ENCODE results near the gene CHST6. TPM values are rescaled to one million over a fixed set of nuclear protein-coding genes. Genes with fewer than 3 reads are reported as not detected.
"Not testable (repeated sequence)": the region's sequence is repeated elsewhere in the genome, so short reads cannot be mapped to it uniquely, and the experiment has no call there.

Gene CHST6
- polyA plus RNA-seq, 4 donors = 1.0 to 10.1 (median 5.0) TPM

DNA sequence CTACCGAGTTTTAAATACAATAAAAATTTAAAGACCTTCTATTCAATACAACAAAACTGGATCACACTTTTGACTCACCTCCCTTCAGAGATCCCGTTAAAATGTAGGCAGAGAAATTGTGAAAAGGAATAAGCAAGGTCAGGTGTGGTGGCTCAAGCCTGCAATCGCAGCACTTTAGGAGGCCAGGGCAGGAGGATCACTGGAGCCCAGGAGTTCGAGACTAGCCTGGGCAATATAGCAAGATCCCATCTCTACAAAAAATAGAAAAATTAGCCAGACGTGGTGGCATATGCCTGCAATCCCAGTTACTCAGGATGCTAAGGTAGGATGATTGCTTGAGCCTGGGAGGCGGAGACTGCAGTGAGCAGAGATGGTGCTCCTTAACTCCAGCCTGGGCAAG lies 23.9 kb upstream of the CHST6 start:
- H3K9me3 ChIP-seq (ENCODE audit: control insufficient read depth in 2 of 2, insufficient read depth in 1 of 2, low read depth in 1 of 2, low read length in 1 of 2) = no peaks in the 10 kb centered on the region
- FAIRE-seq (no peak), DNase-seq (no peak)
- H3K4me3 ChIP-seq (ENCODE audit: low read depth in 1 of 3, low read length in 3 of 3) = no peak overlapping the region
- H3K36me3 ChIP-seq (ENCODE audit: control insufficient read depth in 3 of 3, insufficient read depth in 2 of 3, low read depth in 1 of 3, low read length in 3 of 3) = peaks cover 0 to 4% (median 0%) of the 10 kb centered on the region in 3 donors
- no peaks in the 10 kb centered on the region for H3K27me3 ChIP-seq (ENCODE audit: control insufficient read depth in 3 of 3, insufficient read depth in 3 of 3, low read length in 3 of 3)
- WGBS, 3 donors = 88 to 93% (median 91%) methylated on average over 6 of the region's 6 CpGs
- no peaks in the 10 kb centered on the region for H3K4me1 ChIP-seq (ENCODE audit: control insufficient read depth in 3 of 3, insufficient read depth in 2 of 3, low read depth in 1 of 3, low read length in 2 of 3)
- H3K27ac ChIP-seq (ENCODE audit: low read depth in 1 of 3, low read length in 2 of 3) = no peak overlapping the region

DNA sequence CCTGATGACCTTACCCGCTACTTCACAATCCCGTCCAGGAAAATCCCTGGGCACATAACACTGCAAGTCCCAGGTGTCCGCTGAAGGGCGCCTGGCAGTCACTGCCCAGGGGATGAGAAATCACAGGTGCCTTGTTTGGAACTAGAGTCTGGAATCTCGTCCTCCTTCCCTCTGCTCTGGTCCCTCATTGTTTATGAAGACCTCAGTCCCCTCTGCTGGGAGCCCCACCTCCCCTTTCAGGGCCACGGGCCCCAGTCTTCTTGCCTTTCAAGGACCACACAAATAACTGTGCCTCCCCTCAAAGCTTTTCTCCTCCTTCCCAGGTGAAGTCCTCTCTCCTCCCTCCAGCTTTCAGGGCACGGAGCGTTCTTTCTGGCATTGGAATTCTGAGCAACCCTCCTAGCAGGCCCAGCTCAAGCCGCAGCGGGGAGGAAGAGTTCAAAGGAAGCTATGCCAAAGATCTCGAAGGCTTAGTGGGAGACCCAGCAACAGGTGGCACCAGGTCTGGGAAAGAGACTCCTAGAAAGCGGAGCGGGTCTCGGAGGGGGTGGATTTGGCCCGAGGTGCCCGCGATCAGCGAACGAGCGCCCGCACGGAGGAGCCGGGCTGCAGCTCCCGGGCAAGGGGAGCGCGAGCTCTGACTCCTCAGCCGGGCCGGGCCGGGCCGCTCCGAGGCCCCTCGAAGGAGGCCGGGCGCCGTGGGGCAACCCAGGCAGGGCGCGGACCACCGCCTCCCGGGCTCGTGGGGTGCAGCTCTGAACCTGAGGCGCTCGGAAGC lies 21.1 kb upstream of the CHST6 start:
- not testable (repeated sequence) for H3K36me3 ChIP-seq (ENCODE audit: control insufficient read depth in 3 of 3, insufficient read depth in 2 of 3, low read depth in 1 of 3, low read length in 3 of 3); H3K9me3 ChIP-seq (ENCODE audit: control insufficient read depth in 2 of 2, insufficient read depth in 1 of 2, low read depth in 1 of 2, low read length in 1 of 2); FAIRE-seq; H3K4me1 ChIP-seq (ENCODE audit: control insufficient read depth in 3 of 3, insufficient read depth in 2 of 3, low read depth in 1 of 3, low read length in 2 of 3); H3K27me3 ChIP-seq (ENCODE audit: control insufficient read depth in 3 of 3, insufficient read depth in 3 of 3, low read length in 3 of 3)
- peak in 1 of 2 donors; percentile 71 for DNase-seq
- Histone ChIP-seq H3K27ac (ENCODE audit: low read depth in 1 of 3, low read length in 2 of 3) (peak overlapping the region; percentile 70 to 94 (median 91)), H3K4me3 (ENCODE audit: low read depth in 1 of 3, low read length in 3 of 3) (peak overlapping the region; percentile 64 to 95 (median 86))
- 7 to 11% (median 10%) methylated on average over 32 to 42 of the region's 42 CpGs for WGBS, 3 donors

DNA sequence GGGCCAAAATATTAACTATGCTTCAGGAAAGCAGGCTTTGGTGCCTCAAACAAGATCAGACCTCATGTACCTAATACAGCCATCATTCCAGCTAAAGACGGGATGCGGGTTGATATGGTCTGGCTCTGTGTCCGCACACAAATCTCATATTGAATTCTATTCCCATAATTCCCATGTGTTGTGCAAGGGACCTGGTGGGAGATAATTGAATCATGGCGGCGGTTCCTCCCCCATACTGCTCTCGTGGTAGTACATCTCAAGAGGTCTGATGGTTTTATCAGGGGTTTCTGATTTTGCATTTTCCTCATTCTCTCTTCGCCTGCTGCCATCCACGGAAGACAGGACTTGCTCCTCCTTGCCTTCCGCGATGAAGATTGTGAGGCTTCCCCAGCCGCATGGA lies 19.1 kb upstream of the CHST6 start:
- Histone ChIP-seq H3K4me1 (ENCODE audit: control insufficient read depth in 3 of 3, insufficient read depth in 2 of 3, low read depth in 1 of 3, low read length in 2 of 3) (no peaks in the 10 kb centered on the region), H3K4me3 (ENCODE audit: low read depth in 1 of 3, low read length in 3 of 3) (no peak overlapping the region), H3K27ac (ENCODE audit: low read depth in 1 of 3, low read length in 2 of 3) (no peak overlapping the region), H3K27me3 (ENCODE audit: control insufficient read depth in 3 of 3, insufficient read depth in 3 of 3, low read length in 3 of 3) (no peaks in the 10 kb centered on the region), H3K36me3 (ENCODE audit: control insufficient read depth in 3 of 3, insufficient read depth in 2 of 3, low read depth in 1 of 3, low read length in 3 of 3) (peaks cover 0 to 3% (median 1%) of the 10 kb centered on the region in 3 donors), H3K9me3 (ENCODE audit: control insufficient read depth in 2 of 2, insufficient read depth in 1 of 2, low read depth in 1 of 2, low read length in 1 of 2) (no peaks in the 10 kb centered on the region)
- no peak for DNase-seq
- FAIRE-seq = no peak
- 96 to 97% (median 97%) methylated on average over 11 of the region's 11 CpGs for WGBS, 3 donors

DNA sequence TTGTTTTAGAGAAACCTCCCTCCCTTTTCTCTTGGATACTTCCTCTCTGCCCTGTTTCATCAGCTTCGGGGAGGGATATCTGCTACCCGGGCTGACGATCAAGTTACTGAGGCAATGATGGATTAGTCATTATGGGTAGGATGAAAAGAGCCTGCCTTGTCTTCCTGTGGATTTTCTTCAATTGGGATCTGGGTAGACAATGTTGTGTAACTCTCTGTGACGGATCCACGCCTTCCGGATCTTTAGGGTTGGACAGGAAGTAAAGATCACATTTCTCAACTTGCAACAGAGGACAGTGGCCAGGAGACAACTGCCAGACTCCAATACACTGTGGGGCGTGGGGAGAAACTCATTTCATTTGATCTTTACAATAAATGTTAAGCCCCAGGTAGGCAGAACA lies 11.3 kb upstream of the CHST6 start:
- Histone ChIP-seq H3K27ac (ENCODE audit: low read depth in 1 of 3, low read length in 2 of 3) (peak overlapping the region in 1 of 3 donors; percentile 24), H3K36me3 (ENCODE audit: control insufficient read depth in 3 of 3, insufficient read depth in 2 of 3, low read depth in 1 of 3, low read length in 3 of 3) (peaks cover 0 to 8% (median 0%) of the 10 kb centered on the region in 3 donors), H3K4me3 (ENCODE audit: low read depth in 1 of 3, low read length in 3 of 3) (no peak overlapping the region), H3K27me3 (ENCODE audit: control insufficient read depth in 3 of 3, insufficient read depth in 3 of 3, low read length in 3 of 3) (peaks cover 0 to 5% (median 0%) of the 10 kb centered on the region in 3 donors), H3K4me1 (ENCODE audit: control insufficient read depth in 3 of 3, insufficient read depth in 2 of 3, low read depth in 1 of 3, low read length in 2 of 3) (no peaks in the 10 kb centered on the region), H3K9me3 (ENCODE audit: control insufficient read depth in 2 of 2, insufficient read depth in 1 of 2, low read depth in 1 of 2, low read length in 1 of 2) (no peaks in the 10 kb centered on the region)
- FAIRE-seq (no peak), DNase-seq (no peak)
- 35 to 69% (median 67%) methylated on average over 7 of the region's 7 CpGs for WGBS, 3 donors

DNA sequence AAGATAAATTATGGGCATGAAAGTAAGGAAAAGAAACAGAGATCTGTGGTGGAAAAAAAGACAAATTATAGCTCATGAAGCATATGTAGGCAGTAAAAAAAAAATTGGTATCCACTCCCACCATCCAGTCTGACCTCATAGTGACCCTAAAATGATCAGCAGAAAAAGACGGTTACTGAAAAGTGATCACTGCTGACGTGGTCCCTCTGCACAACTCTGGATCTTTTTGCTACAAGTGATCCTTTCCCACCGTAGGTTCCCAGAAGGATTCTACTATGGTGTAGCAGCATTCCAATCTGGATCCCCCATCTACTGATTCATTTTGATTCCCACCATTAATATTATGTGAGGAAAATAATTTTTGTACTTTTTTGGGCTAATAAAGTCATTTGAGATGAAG lies 10.9 kb upstream of the CHST6 start:
- no peak for FAIRE-seq
- peaks cover 0 to 5% (median 0%) of the 10 kb centered on the region in 3 donors for H3K27me3 ChIP-seq (ENCODE audit: control insufficient read depth in 3 of 3, insufficient read depth in 3 of 3, low read length in 3 of 3)
- no peaks in the 10 kb centered on the region for H3K9me3 ChIP-seq (ENCODE audit: control insufficient read depth in 2 of 2, insufficient read depth in 1 of 2, low read depth in 1 of 2, low read length in 1 of 2)
- peak overlapping the region in 1 of 3 donors; percentile 44 for H3K27ac ChIP-seq (ENCODE audit: low read depth in 1 of 3, low read length in 2 of 3)
- DNase-seq = no peak
- H3K36me3 ChIP-seq (ENCODE audit: control insufficient read depth in 3 of 3, insufficient read depth in 2 of 3, low read depth in 1 of 3, low read length in 3 of 3) = peaks cover 0 to 8% (median 0%) of the 10 kb centered on the region in 3 donors
- WGBS, 3 donors = 81 to 91% (median 83%) methylated on average over 3 of the region's 3 CpGs
- no peak overlapping the region for H3K4me3 ChIP-seq (ENCODE audit: low read depth in 1 of 3, low read length in 3 of 3)
- no peaks in the 10 kb centered on the region for H3K4me1 ChIP-seq (ENCODE audit: control insufficient read depth in 3 of 3, insufficient read depth in 2 of 3, low read depth in 1 of 3, low read length in 2 of 3)

DNA sequence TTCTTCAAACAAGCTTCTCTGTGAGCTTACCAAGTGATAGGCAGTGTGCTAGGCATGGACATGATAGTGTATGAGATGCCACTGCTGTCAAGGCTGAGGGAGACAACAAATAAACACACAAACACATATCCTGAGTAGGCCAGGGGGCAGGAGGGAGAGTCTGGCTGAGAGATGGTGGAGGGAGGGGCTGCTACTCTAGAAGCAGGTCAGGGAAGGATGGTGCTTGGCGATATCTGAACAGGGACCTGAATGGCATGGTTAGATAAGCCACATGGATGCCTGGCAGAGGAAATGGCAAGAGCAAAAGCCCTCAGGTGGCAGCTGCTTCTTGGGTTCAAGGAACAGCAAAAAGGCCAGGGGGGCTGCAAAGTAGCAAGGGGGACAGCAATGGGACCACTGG lies 8.6 kb upstream of the CHST6 start:
- FAIRE-seq (no peak), DNase-seq (no peak)
- WGBS, 3 donors = 81 to 100% (median 97%) methylated on average over 1 of the region's 1 CpG
- no peak overlapping the region for H3K27ac ChIP-seq (ENCODE audit: low read depth in 1 of 3, low read length in 2 of 3)
- peaks cover 0 to 10% (median 0%) of the 10 kb centered on the region in 3 donors for H3K36me3 ChIP-seq (ENCODE audit: control insufficient read depth in 3 of 3, insufficient read depth in 2 of 3, low read depth in 1 of 3, low read length in 3 of 3)
- no peak overlapping the region for H3K4me3 ChIP-seq (ENCODE audit: low read depth in 1 of 3, low read length in 3 of 3)
- peaks cover 0 to 5% (median 0%) of the 10 kb centered on the region in 3 donors for H3K27me3 ChIP-seq (ENCODE audit: control insufficient read depth in 3 of 3, insufficient read depth in 3 of 3, low read length in 3 of 3)
- no peaks in the 10 kb centered on the region for H3K9me3 ChIP-seq (ENCODE audit: control insufficient read depth in 2 of 2, insufficient read depth in 1 of 2, low read depth in 1 of 2, low read length in 1 of 2)
- H3K4me1 ChIP-seq (ENCODE audit: control insufficient read depth in 3 of 3, insufficient read depth in 2 of 3, low read depth in 1 of 3, low read length in 2 of 3) = no peaks in the 10 kb centered on the region

DNA sequence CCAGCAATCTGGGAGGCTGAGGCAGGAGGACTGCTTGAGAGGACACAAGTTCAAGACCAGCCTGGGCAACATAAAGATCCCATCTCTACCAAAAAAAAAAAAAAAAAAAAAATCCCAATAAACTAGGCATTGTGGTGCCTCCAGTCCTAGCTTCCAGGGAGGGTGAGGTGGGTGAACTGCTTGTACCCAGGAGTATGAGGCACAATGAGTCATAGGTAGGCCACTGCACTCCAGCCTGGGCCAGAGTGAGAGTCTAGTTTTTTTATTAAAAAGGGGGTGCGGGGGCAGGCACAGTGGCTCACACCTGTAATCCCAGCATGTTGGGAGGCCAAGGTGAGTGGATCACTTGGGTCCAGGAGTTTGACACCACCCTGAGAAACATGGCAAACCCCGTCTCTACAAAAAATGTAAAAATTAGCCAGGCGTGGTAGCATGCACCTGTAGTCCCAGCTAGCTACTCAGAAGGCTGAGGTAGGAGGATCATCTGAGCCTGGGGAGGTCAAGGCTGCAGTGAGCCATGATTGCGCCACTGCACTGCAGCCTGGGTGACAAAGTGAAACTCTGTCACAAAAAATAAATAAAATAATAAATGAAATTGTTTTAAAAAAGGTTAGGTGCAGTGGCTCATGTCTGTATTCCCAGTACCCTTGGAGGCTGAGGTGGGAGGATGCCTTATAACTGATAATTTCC lies 7.8 kb upstream of the CHST6 start:
- H3K27me3 ChIP-seq (ENCODE audit: control insufficient read depth in 3 of 3, insufficient read depth in 3 of 3, low read length in 3 of 3) = peaks cover 0 to 4% (median 0%) of the 10 kb centered on the region in 3 donors
- no peaks in the 10 kb centered on the region for H3K9me3 ChIP-seq (ENCODE audit: control insufficient read depth in 2 of 2, insufficient read depth in 1 of 2, low read depth in 1 of 2, low read length in 1 of 2)
- H3K27ac ChIP-seq (ENCODE audit: low read depth in 1 of 3, low read length in 2 of 3) = no peak overlapping the region
- no peak for DNase-seq
- peaks cover 0 to 10% (median 0%) of the 10 kb centered on the region in 3 donors for H3K36me3 ChIP-seq (ENCODE audit: control insufficient read depth in 3 of 3, insufficient read depth in 2 of 3, low read depth in 1 of 3, low read length in 3 of 3)
- FAIRE-seq = no peak
- 80 to 94% (median 92%) methylated on average over 4 of the region's 4 CpGs for WGBS, 3 donors
- H3K4me1 ChIP-seq (ENCODE audit: control insufficient read depth in 3 of 3, insufficient read depth in 2 of 3, low read depth in 1 of 3, low read length in 2 of 3) = no peaks in the 10 kb centered on the region
- no peak overlapping the region for H3K4me3 ChIP-seq (ENCODE audit: low read depth in 1 of 3, low read length in 3 of 3)

DNA sequence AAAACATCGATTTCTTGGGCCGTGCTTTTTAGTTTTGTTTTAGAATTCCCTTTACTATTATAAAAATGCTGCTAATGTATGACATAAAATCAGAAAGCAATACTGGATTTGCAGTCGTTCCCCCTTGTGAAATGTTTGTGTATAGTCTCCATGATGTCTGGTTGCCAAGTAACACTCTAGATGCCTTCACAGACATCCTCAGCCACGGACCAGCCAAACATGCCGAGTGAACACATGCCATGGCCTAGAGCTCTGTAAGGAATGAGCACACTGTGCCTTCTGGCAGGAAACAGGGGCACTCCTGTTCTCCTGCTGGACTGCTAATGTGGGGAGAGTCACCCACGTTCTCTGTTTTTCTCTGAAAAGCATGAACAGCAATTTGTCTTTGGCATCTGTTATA lies 6.6 kb upstream of the CHST6 start:
- not testable (repeated sequence) for H3K4me3 ChIP-seq (ENCODE audit: low read depth in 1 of 3, low read length in 3 of 3); H3K27me3 ChIP-seq (ENCODE audit: control insufficient read depth in 3 of 3, insufficient read depth in 3 of 3, low read length in 3 of 3); H3K36me3 ChIP-seq (ENCODE audit: control insufficient read depth in 3 of 3, insufficient read depth in 2 of 3, low read depth in 1 of 3, low read length in 3 of 3); H3K4me1 ChIP-seq (ENCODE audit: control insufficient read depth in 3 of 3, insufficient read depth in 2 of 3, low read depth in 1 of 3, low read length in 2 of 3); H3K27ac ChIP-seq (ENCODE audit: low read depth in 1 of 3, low read length in 2 of 3); H3K9me3 ChIP-seq (ENCODE audit: control insufficient read depth in 2 of 2, insufficient read depth in 1 of 2, low read depth in 1 of 2, low read length in 1 of 2); FAIRE-seq
- 59 to 65% (median 60%) methylated on average over 6 of the region's 6 CpGs for WGBS, 3 donors
- DNase-seq = peak in 1 of 2 donors; percentile 19
